ENCODE results near the gene DOK4. TPM values are rescaled to one million over a fixed set of nuclear protein-coding genes. Genes with fewer than 3 reads are reported as not detected.
A peak's percentile ranks its signal among the peaks of the same experiment; 100 is the strongest.

The DOK4 gene
- total RNA-seq, 4 donors from 2014 or later: 1.8 to 31.6 (median 24.5) TPM

DNA sequence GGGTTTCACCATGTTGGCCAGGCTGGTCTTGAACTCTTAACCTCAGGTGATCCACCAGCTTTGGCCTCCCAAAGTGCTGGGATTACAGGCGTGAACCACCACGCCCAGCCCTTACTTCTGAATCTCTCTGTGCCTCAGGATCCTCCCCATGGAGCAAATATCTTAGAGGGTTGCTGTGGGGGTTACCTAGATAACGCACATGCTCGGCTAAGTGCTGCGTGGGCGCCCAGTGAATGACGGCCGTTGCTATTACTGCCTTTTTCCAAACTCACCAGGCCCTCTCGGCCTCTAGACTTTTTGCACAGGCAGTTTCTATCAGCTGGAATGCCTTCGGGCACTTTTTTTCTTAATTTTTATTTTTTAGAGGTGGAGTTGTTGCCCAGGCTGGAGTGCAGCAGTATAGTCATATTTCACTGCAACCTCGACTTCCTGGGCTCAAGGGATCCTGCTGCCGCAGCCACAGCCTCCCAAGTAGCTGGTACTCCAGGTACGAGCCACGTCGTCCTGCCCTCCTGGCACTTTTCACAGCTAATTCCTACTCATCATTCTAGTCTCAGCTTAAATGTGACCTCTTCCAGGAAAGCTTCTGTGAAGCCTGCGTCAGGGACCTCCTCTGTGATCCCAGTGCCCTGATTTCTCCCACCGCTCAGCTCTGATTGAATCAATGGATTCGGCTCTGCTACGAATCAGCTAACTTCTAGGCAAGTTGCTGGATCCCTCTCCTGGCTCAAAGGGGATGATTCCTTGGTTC is 41.5 kb upstream of the DOK4 start:
- intact Hi-C loops (cut with DNase I; ENCODE audit: low total_unique reads): no loop called here
- no peak overlapping the region for H3K27ac ChIP-seq
- no peaks in the 10 kb centered on the region for H3K36me3 ChIP-seq
- DNase-seq: peak in 1 of 2 donors; percentile 9
- TF ChIP-seq CTCF (IDR thresholded peaks at IDR 0.05): no peak
- TF ChIP-seq POLR2A (IDR thresholded peaks at IDR 0.05): no peak
- no peaks in the 10 kb centered on the region for H3K9me3 ChIP-seq
- no peaks in the 10 kb centered on the region for H3K27me3 ChIP-seq
- H3K4me3 ChIP-seq: no peak overlapping the region
- peaks cover under 1 to 1% of the 10 kb centered on the region in 2 donors for H3K4me1 ChIP-seq

DNA sequence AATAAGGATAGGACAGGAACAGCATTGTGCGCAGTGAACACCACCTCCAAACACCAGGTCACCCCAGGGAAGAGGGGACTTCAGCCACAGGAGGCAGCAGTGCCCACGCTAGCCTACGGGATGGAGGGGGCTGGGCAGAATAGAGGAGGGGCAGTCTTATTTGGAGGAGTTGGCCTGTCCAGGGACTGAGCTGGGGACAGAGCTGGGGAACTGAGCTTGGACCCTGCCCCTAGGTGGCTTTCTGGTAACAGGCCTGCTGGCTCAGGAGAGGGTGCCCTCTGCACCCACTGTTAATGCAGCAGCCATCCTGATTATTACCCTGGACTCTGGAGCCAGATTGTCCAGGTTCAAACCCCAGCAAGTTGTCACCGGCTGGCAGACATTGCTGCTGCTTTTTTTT is 40.7 kb upstream of the DOK4 start:
- intact Hi-C loops (cut with DNase I; ENCODE audit: low total_unique reads): no loop called here
- Histone ChIP-seq H3K27ac (no peak overlapping the region), H3K9me3 (no peaks in the 10 kb centered on the region), H3K27me3 (no peaks in the 10 kb centered on the region), H3K4me3 (no peak overlapping the region), H3K4me1 (no peaks in the 10 kb centered on the region), H3K36me3 (no peaks in the 10 kb centered on the region)
- TF ChIP-seq POLR2A (IDR thresholded peaks at IDR 0.05) (no peak), CTCF (IDR thresholded peaks at IDR 0.05) (no peak)
- DNase-seq: no peak

- Histone ChIP-seq H3K27ac (no peak overlapping the region), H3K36me3 (no peaks in the 10 kb centered on the region), H3K4me3 (no peak overlapping the region), H3K4me1 (no peaks in the 10 kb centered on the region), H3K9me3 (no peaks in the 10 kb centered on the region), H3K27me3 (no peaks in the 10 kb centered on the region)
- intact Hi-C loops (cut with DNase I; ENCODE audit: low total_unique reads): no loop called here
- no peak for TF ChIP-seq POLR2A (IDR thresholded peaks at IDR 0.05)
- TF ChIP-seq CTCF (IDR thresholded peaks at IDR 0.05): no peak
- no peak for DNase-seq
These were observed 40.2 kb upstream of the DOK4 start for GRCh38 chr16:57526498-57526897.

GRCh38 chr16:57525761-57526160 is 39.5 kb upstream of the DOK4 start:
- intact Hi-C loops (cut with DNase I; ENCODE audit: low total_unique reads): no loop called here
- Histone ChIP-seq H3K36me3 (no peaks in the 10 kb centered on the region), H3K4me1 (no peaks in the 10 kb centered on the region), H3K4me3 (no peak overlapping the region), H3K9me3 (no peaks in the 10 kb centered on the region), H3K27me3 (no peaks in the 10 kb centered on the region), H3K27ac (peak overlapping the region; percentile 29 to 60)
- TF ChIP-seq POLR2A (IDR thresholded peaks at IDR 0.05) (no peak), CTCF (IDR thresholded peaks at IDR 0.05) (no peak)
- peak; percentile 48 to 57 for DNase-seq

- TF ChIP-seq POLR2A (IDR thresholded peaks at IDR 0.05) (no peak), CTCF (IDR thresholded peaks at IDR 0.05) (no peak)
- Histone ChIP-seq H3K4me3 (no peak overlapping the region), H3K9me3 (no peaks in the 10 kb centered on the region), H3K27ac (no peak overlapping the region), H3K27me3 (no peaks in the 10 kb centered on the region), H3K4me1 (no peaks in the 10 kb centered on the region), H3K36me3 (no peaks in the 10 kb centered on the region)
- DNase-seq: no peak
- intact Hi-C loops (cut with DNase I; ENCODE audit: low total_unique reads): no loop called here
These were observed 36.7 kb upstream of the DOK4 start for GRCh38 chr16:57522960-57523359.

All from uterus (tissue), 4 donors.